Loucy (cell line): ENCODE results near the gene IGDCC3.
A peak's percentile ranks its signal among the peaks of the same experiment; 100 is the strongest.

ENCODE experiments used
- H2AFZ ChIP-seq: fragments of 200-600 bp; sonication (generic); 2 replicates; pipeline ENCODE4 v1.6.0; 2016; ENCODE audit warnings: antibody characterized with exemption, mild to moderate bottlenecking, low read length, moderate library complexity
- H3F3A ChIP-seq: fragments of 200-600 bp; 2 replicates; pipeline ENCODE4 v1.6.0; 2016; ENCODE audit warnings: antibody characterized with exemption, low read depth, mild to moderate bottlenecking
- H3K27me3 ChIP-seq: fragments of 200-600 bp; sonication (generic); 2 replicates; pipeline ENCODE4 v1.6.1; 2014; ENCODE audit warnings: low read length, mild to moderate bottlenecking; ENCODE audit not compliant: insufficient read depth, poor library complexity, severe bottlenecking
- H3K36me3 ChIP-seq: fragments of 200-600 bp; sonication (generic); 2 replicates; pipeline ENCODE4 v1.6.1; 2016; ENCODE audit warnings: low read length; ENCODE audit not compliant: insufficient read depth
- H3K4me1 ChIP-seq: fragments of 200-600 bp; sonication (generic); 2 replicates; pipeline ENCODE4 v1.5.1; 2014; ENCODE audit warnings: low read length, mild to moderate bottlenecking; ENCODE audit not compliant: insufficient read depth, poor library complexity, severe bottlenecking
- H3K4me2 ChIP-seq: fragments of 200-600 bp; sonication (generic); 2 replicates; pipeline ENCODE4 v1.6.0; 2014; ENCODE audit warnings: antibody characterized with exemption, low read length, low read depth, mild to moderate bottlenecking; ENCODE audit not compliant: poor library complexity, severe bottlenecking
- H3K4me3 ChIP-seq: fragments of 200-600 bp; sonication (generic); 2 replicates; pipeline ENCODE4 v1.5.1; 2014; ENCODE audit warnings: low read length, mild to moderate bottlenecking, mixed read lengths; ENCODE audit not compliant: poor library complexity, severe bottlenecking
- H3K79me2 ChIP-seq: fragments of 200-600 bp; sonication (generic); 2 replicates; pipeline ENCODE4 v1.6.1; 2014; ENCODE audit warnings: low read length; ENCODE audit not compliant: insufficient read depth
- H3K9ac ChIP-seq: fragments of 200-600 bp; sonication (generic); 2 replicates; pipeline ENCODE4 v1.6.0; 2014; ENCODE audit warnings: mild to moderate bottlenecking, low read depth, low read length, moderate library complexity; ENCODE audit not compliant: poor library complexity, severe bottlenecking
- H3K9me2 ChIP-seq: fragments of 200-600 bp; sonication (generic); replicated peaks from 2 replicates; pipeline ENCODE4 v1.6.1; 2016; ENCODE audit warnings: low read depth, low read length, mixed read lengths
- H3K9me3 ChIP-seq: fragments of 200-600 bp; sonication (generic); 2 replicates; pipeline ENCODE4 v1.6.1; 2014; ENCODE audit warnings: mild to moderate bottlenecking, antibody characterized with exemption, low read length, low read depth; ENCODE audit not compliant: insufficient read depth
- H4K20me1 ChIP-seq: fragments of 200-600 bp; sonication (generic); 2 replicates; pipeline ENCODE4 v1.6.0; 2014; ENCODE audit warnings: antibody characterized with exemption, low read length, mild to moderate bottlenecking; ENCODE audit not compliant: insufficient read depth, poor library complexity, severe bottlenecking
- EZH2phosphoT487 ChIP-seq: fragments of 200-600 bp; IDR thresholded peaks from 2 replicates; pipeline ENCODE4 v1.6.1; 2018; ENCODE audit warnings: antibody characterized with exemption, mild to moderate bottlenecking, moderate library complexity, borderline replicate concordance
- TF ChIP-seq, protein P1 (sequence below): fragments of 200-600 bp; sonication (generic); conservative IDR thresholded peaks from 2 replicates; pipeline ENCODE4 v1.5.1; 2014; ENCODE audit warnings: mild to moderate bottlenecking, antibody characterized with exemption, low read length

The IGDCC3 gene

DNA sequence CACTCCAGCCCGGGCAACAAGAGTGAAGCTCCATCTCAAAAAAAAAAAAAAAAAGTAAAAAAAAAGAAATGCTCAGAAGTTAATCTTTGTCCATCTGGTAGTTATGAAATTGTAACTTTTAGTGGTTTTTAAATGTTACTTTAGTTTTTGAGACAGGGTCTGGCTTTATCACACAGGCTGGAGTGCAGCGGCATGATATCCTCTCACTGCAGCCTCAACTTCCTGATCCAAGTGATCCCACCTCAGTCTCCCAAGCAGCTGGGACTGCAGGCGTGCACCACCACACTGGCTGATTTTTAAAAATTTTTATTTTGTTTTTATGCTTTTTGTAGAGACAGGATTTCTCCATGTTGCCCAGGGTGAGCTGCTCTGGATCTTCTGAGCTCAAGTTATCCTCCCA is 72.0 kb downstream of the IGDCC3 start:
- Histone ChIP-seq H3K9me3 (no peaks in the 10 kb centered on the region), H3K36me3 (no peaks in the 10 kb centered on the region), H3K4me3 (no peak overlapping the region), H3K9ac (no peak overlapping the region), H2AFZ (no peak overlapping the region), H3K9me2 (no peaks in the 10 kb centered on the region), H3K4me1 (peaks cover 12% of the 10 kb centered on the region), H4K20me1 (no peaks in the 10 kb centered on the region), H3K4me2 (no peak overlapping the region), H3K27me3 (no peaks in the 10 kb centered on the region), H3K79me2 (no peaks in the 10 kb centered on the region), H3F3A (peaks cover 8% of the 10 kb centered on the region)
- no peak for TF ChIP-seq EZH2phosphoT487
- TF ChIP-seq, protein P1, sequence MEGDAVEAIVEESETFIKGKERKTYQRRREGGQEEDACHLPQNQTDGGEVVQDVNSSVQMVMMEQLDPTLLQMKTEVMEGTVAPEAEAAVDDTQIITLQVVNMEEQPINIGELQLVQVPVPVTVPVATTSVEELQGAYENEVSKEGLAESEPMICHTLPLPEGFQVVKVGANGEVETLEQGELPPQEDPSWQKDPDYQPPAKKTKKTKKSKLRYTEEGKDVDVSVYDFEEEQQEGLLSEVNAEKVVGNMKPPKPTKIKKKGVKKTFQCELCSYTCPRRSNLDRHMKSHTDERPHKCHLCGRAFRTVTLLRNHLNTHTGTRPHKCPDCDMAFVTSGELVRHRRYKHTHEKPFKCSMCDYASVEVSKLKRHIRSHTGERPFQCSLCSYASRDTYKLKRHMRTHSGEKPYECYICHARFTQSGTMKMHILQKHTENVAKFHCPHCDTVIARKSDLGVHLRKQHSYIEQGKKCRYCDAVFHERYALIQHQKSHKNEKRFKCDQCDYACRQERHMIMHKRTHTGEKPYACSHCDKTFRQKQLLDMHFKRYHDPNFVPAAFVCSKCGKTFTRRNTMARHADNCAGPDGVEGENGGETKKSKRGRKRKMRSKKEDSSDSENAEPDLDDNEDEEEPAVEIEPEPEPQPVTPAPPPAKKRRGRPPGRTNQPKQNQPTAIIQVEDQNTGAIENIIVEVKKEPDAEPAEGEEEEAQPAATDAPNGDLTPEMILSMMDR = no peak

DNA sequence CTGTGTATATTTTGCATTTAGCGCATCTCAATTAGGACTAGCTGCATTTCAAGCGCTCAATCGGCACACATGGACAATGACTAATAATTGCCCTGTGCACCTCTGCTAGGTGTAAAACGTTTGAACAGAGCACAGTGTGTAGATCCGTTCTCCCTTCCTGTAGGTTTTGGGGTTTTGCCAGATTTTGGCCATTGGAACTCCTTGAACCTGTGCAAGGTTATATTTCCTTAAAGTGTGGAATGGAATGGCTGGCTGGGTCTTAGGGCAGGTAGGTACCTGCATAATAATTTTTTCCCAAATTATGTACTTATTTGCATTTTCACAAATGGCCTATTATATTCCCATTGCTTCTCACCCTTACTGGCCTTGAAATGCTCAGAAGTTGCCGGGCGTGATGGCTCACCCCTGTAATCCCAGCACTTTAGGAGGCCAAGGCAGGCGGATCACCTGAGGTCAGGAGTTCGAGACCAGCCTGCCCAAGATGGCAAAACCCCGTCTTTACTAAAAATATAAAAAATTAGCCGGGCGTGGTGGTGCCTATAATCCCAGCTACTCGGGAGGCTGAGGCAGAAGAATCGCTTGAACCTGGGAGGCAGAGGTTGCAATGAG is 72.5 kb downstream of the IGDCC3 start:
- H3K4me3 ChIP-seq = peak overlapping the region; percentile 50
- H3K4me1 ChIP-seq = peaks cover 12% of the 10 kb centered on the region
- no peak for TF ChIP-seq EZH2phosphoT487
- TF ChIP-seq, protein P1 = no peak
- no peaks in the 10 kb centered on the region for H4K20me1 ChIP-seq
- peak overlapping the region; percentile 55 for H3K9ac ChIP-seq
- H3K27me3 ChIP-seq = no peaks in the 10 kb centered on the region
- H3F3A ChIP-seq = peaks cover 8% of the 10 kb centered on the region
- no peaks in the 10 kb centered on the region for H3K79me2 ChIP-seq
- no peaks in the 10 kb centered on the region for H3K36me3 ChIP-seq
- H3K4me2 ChIP-seq = peak overlapping the region; percentile 59
- H3K9me3 ChIP-seq = no peaks in the 10 kb centered on the region
- no peak overlapping the region for H2AFZ ChIP-seq
- no peaks in the 10 kb centered on the region for H3K9me2 ChIP-seq

DNA sequence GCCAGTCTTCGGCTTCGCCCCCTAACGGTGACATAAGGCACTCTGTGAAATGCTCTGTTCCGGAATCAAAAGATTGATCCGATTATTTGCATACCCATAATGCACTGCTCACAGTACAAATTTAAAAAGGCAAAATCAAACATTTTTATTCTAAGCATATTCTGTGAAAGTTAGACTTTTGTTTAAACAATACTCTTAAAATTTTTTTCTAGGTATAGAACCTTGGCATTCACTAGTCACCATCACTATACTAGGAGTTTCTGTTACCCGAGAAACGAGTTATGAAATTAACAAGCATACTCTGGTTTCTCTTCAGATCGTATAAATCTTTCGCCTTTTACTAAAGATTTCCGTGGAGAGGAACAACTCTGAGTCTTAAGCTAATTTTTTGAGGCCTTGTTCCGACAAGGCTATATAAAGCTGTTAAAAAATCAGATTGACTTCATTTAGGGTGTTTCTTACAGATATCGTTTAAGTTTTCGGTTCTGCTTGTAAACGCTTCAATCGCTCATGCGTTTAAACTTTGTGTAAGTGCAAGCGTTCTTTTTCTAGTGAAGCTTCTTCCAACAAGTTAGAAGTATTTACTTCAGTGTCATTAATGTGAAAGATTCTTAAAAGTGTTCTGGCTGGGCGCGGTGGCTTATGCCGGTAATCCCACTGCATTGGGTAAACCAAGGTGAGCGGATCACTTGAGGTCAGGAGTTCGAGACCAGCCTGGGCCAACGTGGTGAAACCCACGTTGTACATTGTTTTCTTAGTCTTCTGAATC is 73.2 kb downstream of the IGDCC3 start, which contains the start of gene RNU5B-1:
Gene RNU5B-1, plus strand, starts transcription at position 297 of the 769 bp plus-strand sequence.
- Histone ChIP-seq H3K9me2 (no peaks in the 10 kb centered on the region), H3K36me3 (no peaks in the 10 kb centered on the region), H3K4me3 (peak within 1 kb of the TSS; percentile 73), H4K20me1 (no peaks in the 10 kb centered on the region), H3K9ac (peak within 1 kb of the TSS; percentile 82), H3K9me3 (no peaks in the 10 kb centered on the region), H3K79me2 (no peaks in the 10 kb centered on the region), H3K27me3 (no peaks in the 10 kb centered on the region), H3K4me1 (peaks cover 16% of the 10 kb centered on the region), H2AFZ (peak within 1 kb of the TSS; percentile 94), H3F3A (peaks cover 8% of the 10 kb centered on the region), H3K4me2 (peak within 1 kb of the TSS; percentile 80)
- TF ChIP-seq, protein P1 = peak; percentile 96
- TF ChIP-seq EZH2phosphoT487 = no peak
